ENCODE measurements around the gene ME3. TPM values are rescaled to one million over a fixed set of nuclear protein-coding genes. Genes with fewer than 3 reads are reported as not detected.

The ME3 gene
- total RNA-seq, 2 donors from 2014 or later = 13.8 to 20.3 TPM

- H3K36me3 ChIP-seq = no peaks in the 10 kb centered on the region
- no peak overlapping the region for H3K27ac ChIP-seq
- intact Hi-C loops (cut with DNase I) = no loop called here
- no peak overlapping the region for H3K4me3 ChIP-seq
- TF ChIP-seq CTCF (IDR thresholded peaks at IDR 0.05) = no peak
- no peaks in the 10 kb centered on the region for H3K27me3 ChIP-seq
- H3K9ac ChIP-seq (ENCODE audit: low read depth in 2 of 2, low read length in 2 of 2) = no peak overlapping the region
- H3K9me3 ChIP-seq = no peaks in the 10 kb centered on the region
- no peak for DNase-seq
- H3K4me1 ChIP-seq = no peaks in the 10 kb centered on the region
Observed at GRCh38 chr11:86447763-86448480, 224.5 kb downstream of the ME3 start.

GRCh38 chr11:86446924-86447285 lies 225.5 kb downstream of the ME3 start:
- Histone ChIP-seq H3K9me3 (no peaks in the 10 kb centered on the region), H3K4me3 (no peak overlapping the region), H3K4me1 (no peaks in the 10 kb centered on the region), H3K9ac (ENCODE audit: low read depth in 2 of 2, low read length in 2 of 2) (no peak overlapping the region), H3K36me3 (no peaks in the 10 kb centered on the region), H3K27ac (no peak overlapping the region), H3K27me3 (no peaks in the 10 kb centered on the region)
- intact Hi-C loops (cut with DNase I) = no loop called here
- DNase-seq = no peak
- TF ChIP-seq CTCF (IDR thresholded peaks at IDR 0.05) = no peak

GRCh38 chr11:86446163-86446923 lies 226.1 kb downstream of the ME3 start:
- Histone ChIP-seq H3K36me3 (no peaks in the 10 kb centered on the region), H3K4me1 (no peaks in the 10 kb centered on the region), H3K4me3 (no peak overlapping the region), H3K9ac (ENCODE audit: low read depth in 2 of 2, low read length in 2 of 2) (no peak overlapping the region), H3K27ac (no peak overlapping the region), H3K27me3 (no peaks in the 10 kb centered on the region), H3K9me3 (no peaks in the 10 kb centered on the region)
- intact Hi-C loops (cut with DNase I) = no loop called here
- TF ChIP-seq CTCF (IDR thresholded peaks at IDR 0.05) = no peak
- DNase-seq = no peak

GRCh38 chr11:86444981-86445380 lies 227.4 kb downstream of the ME3 start:
- DNase-seq = no peak

GRCh38 chr11:86443415-86443814 lies 229.0 kb downstream of the ME3 start:
- H3K27ac ChIP-seq = no peak overlapping the region
- intact Hi-C loops (cut with DNase I) = no loop called here
- no peaks in the 10 kb centered on the region for H3K27me3 ChIP-seq
- H3K9ac ChIP-seq (ENCODE audit: low read depth in 2 of 2, low read length in 2 of 2) = no peak overlapping the region
- H3K4me1 ChIP-seq = no peaks in the 10 kb centered on the region
- no peaks in the 10 kb centered on the region for H3K36me3 ChIP-seq
- TF ChIP-seq CTCF (IDR thresholded peaks at IDR 0.05) = no peak
- no peak overlapping the region for H3K4me3 ChIP-seq
- DNase-seq = no peak
- H3K9me3 ChIP-seq = no peaks in the 10 kb centered on the region

More at GRCh38 chr11:86444981-86445380, 227.4 kb downstream of the ME3 start:
- TF ChIP-seq CTCF (IDR thresholded peaks at IDR 0.05) = no peak
- Histone ChIP-seq H3K4me1 (no peaks in the 10 kb centered on the region), H3K9me3 (no peaks in the 10 kb centered on the region), H3K36me3 (no peaks in the 10 kb centered on the region), H3K9ac (ENCODE audit: low read depth in 2 of 2, low read length in 2 of 2) (no peak overlapping the region), H3K4me3 (no peak overlapping the region), H3K27ac (no peak overlapping the region), H3K27me3 (no peaks in the 10 kb centered on the region)
- intact Hi-C loops (cut with DNase I) = no loop called here

Measured in colonic mucosa (tissue), 4 donors.